Measurements from ENCODE around the gene PANX2. TPM values are rescaled to one million over a fixed set of nuclear protein-coding genes. Genes with fewer than 3 reads are reported as not detected.

The PANX2 gene
- total and polyA plus RNA-seq, 2 of the 13 experiments (the other 11 are each of a cell fraction or from before 2014, with no cell fraction given): 0.15 to 1.1 TPM

DNA sequence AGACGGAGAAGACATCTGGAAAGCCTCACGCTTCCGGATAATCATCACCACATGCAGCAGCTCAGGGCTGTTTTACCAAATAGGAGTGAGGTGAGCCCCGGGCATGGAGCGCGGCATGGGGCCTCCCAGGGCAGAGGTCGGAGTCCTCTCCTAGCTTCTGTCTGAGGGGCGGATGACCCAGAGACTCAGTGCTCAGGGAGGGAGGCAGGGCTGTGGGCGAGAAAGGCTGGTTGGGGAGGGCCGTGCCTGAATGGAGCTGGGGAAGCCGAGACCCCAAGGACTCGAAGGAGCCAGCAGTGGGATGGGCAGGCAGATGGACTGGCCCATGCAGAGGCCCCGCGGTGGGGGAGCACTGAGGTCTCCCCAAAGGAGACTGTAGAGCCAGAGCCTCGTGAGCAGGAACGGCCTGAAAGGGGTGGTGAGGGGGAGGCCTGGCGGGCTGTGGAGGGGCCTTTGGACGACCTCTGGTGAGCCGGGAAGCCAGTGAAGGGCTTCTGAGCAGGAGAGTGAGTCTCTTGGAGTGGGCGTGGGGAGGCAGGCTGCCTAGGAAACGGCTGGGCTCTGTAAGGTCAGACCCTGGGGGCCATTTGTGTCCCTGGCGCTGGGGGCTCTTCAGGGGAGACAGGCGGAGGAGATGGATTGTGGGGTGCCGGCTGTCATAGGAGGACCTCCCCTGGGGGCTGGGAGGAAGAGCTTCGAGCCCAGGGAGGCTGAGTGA is 24.7 kb upstream of the PANX2 start (continued):
- TF ChIP-seq, protein P1, sequence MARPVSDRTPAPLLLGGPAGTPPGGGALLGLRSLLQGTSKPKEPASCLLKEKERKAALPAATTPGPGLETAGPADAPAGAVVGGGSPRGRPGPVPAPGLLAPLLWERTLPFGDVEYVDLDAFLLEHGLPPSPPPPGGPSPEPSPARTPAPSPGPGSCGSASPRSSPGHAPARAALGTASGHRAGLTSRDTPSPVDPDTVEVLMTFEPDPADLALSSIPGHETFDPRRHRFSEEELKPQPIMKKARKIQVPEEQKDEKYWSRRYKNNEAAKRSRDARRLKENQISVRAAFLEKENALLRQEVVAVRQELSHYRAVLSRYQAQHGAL (CRISPR knock-in tag; IDR thresholded peaks at IDR 0.05; ENCODE audit: not compliant biosample characterization): no peak
- TF ChIP-seq SAFB2 (CRISPR knock-in tag; IDR thresholded peaks at IDR 0.05; ENCODE audit: borderline replicate concordance, low read depth) (no peak; the same call in 1 of the 2 replicates), SMAD9 (CRISPR knock-in tag; IDR thresholded peaks at IDR 0.05) (no peak), ZNF317 (CRISPR knock-in tag; IDR thresholded peaks at IDR 0.05) (no peak), NRL (CRISPR knock-in tag; IDR thresholded peaks at IDR 0.05; ENCODE audit: borderline replicate concordance) (no peak), HDAC1 (CRISPR knock-in tag; IDR thresholded peaks at IDR 0.05) (peak; percentile 76), TRIM24 (CRISPR knock-in tag; IDR thresholded peaks at IDR 0.05) (no peak), ZNF329 (CRISPR knock-in tag; IDR thresholded peaks at IDR 0.05; ENCODE audit: low read depth) (no peak), MED8 (CRISPR knock-in tag; IDR thresholded peaks at IDR 0.05; ENCODE audit: insufficient replicate concordance) (no peak), MED1 (CRISPR knock-in tag; IDR thresholded peaks at IDR 0.05) (peak; percentile 16; the same call in 1 of the 2 replicates), YEATS4 (CRISPR knock-in tag; IDR thresholded peaks at IDR 0.05; ENCODE audit: borderline replicate concordance) (no peak), ZFP36L2 (CRISPR knock-in tag; IDR thresholded peaks at IDR 0.05) (no peak), POGZ (CRISPR knock-in tag; IDR thresholded peaks at IDR 0.05) (no peak; the same call in 1 of the 2 replicates), ZSCAN29 (CRISPR knock-in tag; conservative IDR thresholded peaks at IDR 0.05) (no peak), TOPORS (CRISPR knock-in tag; IDR thresholded peaks at IDR 0.05) (peak; percentile 23; the same call in 1 of the 2 replicates)
- TF ChIP-seq, protein P2, sequence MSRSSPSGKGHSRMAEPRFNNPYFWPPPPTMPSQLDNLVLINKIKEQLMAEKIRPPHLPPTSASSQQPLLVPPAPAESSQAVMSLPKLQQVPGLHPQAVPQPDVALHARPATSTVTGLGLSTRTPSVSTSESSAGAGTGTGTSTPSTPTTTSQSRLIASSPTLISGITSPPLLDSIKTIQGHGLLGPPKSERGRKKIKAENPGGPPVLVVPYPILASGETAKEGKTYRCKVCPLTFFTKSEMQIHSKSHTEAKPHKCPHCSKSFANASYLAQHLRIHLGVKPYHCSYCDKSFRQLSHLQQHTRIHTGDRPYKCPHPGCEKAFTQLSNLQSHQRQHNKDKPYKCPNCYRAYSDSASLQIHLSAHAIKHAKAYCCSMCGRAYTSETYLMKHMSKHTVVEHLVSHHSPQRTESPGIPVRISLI (CRISPR knock-in tag; IDR thresholded peaks at IDR 0.05; ENCODE audit: borderline replicate concordance): no peak; the same call in 1 of the 2 replicates
- TF ChIP-seq, protein P3, sequence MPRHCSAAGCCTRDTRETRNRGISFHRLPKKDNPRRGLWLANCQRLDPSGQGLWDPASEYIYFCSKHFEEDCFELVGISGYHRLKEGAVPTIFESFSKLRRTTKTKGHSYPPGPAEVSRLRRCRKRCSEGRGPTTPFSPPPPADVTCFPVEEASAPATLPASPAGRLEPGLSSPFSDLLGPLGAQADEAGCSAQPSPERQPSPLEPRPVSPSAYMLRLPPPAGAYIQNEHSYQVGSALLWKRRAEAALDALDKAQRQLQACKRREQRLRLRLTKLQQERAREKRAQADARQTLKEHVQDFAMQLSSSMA (CRISPR knock-in tag; IDR thresholded peaks at IDR 0.05): no peak
- TF ChIP-seq, protein P4, sequence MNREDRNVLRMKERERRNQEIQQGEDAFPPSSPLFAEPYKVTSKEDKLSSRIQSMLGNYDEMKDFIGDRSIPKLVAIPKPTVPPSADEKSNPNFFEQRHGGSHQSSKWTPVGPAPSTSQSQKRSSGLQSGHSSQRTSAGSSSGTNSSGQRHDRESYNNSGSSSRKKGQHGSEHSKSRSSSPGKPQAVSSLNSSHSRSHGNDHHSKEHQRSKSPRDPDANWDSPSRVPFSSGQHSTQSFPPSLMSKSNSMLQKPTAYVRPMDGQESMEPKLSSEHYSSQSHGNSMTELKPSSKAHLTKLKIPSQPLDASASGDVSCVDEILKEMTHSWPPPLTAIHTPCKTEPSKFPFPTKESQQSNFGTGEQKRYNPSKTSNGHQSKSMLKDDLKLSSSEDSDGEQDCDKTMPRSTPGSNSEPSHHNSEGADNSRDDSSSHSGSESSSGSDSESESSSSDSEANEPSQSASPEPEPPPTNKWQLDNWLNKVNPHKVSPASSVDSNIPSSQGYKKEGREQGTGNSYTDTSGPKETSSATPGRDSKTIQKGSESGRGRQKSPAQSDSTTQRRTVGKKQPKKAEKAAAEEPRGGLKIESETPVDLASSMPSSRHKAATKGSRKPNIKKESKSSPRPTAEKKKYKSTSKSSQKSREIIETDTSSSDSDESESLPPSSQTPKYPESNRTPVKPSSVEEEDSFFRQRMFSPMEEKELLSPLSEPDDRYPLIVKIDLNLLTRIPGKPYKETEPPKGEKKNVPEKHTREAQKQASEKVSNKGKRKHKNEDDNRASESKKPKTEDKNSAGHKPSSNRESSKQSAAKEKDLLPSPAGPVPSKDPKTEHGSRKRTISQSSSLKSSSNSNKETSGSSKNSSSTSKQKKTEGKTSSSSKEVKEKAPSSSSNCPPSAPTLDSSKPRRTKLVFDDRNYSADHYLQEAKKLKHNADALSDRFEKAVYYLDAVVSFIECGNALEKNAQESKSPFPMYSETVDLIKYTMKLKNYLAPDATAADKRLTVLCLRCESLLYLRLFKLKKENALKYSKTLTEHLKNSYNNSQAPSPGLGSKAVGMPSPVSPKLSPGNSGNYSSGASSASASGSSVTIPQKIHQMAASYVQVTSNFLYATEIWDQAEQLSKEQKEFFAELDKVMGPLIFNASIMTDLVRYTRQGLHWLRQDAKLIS (CRISPR knock-in tag; IDR thresholded peaks at IDR 0.05): no peak

Measured in HepG2 (cell line).